NCI-H2171 (cell line): Measurements from ENCODE around the gene ERO1B.

ENCODE experiments used
- DNase-seq: peaks from one replicate; lab custom pipeline; 2025; lab: John Stamatoyannopoulos, UW

The ERO1B gene

DNA sequence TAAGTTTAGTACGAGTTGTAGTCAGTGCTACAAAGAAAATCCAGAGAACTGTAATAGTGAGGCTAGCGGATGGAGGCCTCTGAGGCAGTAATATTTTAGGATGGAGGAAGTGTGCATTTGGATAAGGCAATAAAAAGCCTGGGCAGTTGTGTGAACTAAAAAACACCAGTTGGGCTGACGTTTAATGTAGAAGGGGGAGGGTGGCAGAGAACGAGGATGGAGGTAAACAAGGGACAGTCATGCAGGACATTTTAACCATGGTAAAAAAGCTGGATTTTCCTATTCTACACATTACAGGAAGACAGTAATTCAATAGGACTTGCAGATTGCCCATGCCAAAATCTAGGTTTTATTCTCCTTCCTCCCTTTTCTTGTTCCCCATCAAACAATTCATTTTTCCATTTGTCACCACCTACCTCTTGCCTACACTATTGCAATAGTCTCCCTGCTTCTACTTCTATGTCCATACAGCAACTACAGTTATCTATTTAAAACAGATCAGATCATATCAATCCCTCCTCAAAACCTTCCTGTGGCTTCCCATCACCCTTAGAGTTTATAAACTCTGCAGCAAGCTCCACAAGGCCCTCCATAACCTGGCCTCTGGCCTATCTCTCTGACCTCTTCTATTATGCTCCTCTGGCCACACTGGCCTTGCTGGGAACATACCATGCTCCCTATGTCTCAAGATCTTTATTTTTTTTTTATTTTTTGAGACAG, 27.7 kb downstream of the ERO1B start:
- no peak for DNase-seq

- DNase-seq, result no peak
Observed at GRCh38 chr1:236253119-236253518, 28.6 kb downstream of the ERO1B start.

GRCh38 chr1:236251587-236251986, 30.2 kb downstream of the ERO1B start:
- no peak for DNase-seq

GRCh38 chr1:236247286-236247685, 34.5 kb downstream of the ERO1B start:
- DNase-seq, result no peak

DNA sequence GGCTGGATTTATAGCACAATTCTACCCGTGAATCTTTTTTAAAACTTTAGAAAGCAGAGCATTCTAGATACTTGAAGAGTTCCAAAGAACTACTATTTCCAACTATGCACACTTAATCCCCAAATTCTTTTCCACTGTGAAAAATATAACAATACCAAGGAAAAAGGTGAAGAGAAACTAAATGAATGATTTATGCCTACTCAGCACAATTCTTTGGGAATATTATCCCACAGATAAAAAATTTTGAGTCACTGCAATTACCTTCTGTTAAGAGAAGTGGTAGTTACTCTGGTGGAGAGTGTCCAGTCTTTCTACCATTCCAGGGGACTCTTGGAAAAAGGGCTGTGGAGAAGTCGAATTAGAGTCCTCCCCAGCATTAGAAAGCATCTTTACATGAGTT, 39.2 kb downstream of the ERO1B start:
- no peak for DNase-seq

DNA sequence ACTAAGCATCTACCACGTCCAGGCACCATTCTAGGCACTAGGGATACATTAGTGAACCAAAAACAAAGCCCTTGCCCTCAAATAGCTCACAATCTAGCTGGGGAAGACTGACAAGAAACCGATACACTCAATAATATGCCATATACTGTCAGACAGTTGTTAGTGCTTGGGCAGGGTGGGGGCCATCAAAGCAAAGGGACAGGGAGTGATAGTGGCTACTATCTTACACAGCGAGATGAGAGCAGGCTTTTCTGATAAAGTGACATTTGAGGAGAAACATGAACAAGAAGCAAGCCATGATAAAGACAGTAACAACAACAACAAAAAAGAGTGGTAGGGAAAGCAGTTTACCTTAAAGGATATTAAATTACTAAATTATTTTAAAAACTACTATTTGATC, 41.1 kb downstream of the ERO1B start:
- no peak for DNase-seq

- DNase-seq, result no peak
Observed at GRCh38 chr1:236239092-236239585, 42.6 kb downstream of the ERO1B start.

DNA sequence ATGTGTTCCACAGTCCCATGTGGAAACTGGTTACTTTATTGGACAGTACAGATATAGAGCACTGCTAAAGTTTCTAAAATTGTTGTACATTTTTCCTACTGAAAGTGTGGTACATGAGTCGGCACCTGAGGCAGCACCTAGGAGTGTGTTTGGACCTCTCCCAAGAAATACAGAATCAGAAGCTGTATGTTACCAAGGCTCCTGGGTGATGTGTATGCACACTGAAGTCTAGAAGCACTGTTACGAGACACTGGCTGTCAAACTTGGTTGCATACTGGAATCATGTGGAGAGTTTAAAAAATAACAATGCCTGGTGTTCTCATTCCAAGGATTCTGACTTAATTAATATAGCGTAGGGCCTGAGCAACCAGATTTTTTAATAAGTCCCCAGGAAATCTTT, 46.6 kb downstream of the ERO1B start:
- no peak for DNase-seq

DNA sequence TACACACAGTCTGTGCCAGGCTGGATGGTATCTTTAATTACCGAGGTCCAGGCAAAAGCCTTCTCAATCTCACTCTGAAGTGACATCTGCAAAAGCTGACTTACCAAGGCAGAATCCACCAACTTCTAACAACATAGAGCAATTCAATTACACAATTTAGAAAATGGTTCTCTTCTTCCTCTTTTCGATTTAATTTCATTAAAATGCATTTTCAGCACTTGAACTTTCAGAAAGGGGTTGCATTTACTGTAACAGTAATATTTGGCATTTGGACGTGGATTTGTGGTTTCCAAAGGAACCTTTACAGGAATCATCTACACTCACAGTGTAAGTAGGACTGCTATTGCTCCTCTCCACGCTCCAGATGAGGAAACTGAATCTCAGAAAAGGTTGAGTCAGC, 53.3 kb downstream of the ERO1B start:
- no peak for DNase-seq

GRCh38 chr1:236222632-236223031, 59.1 kb downstream of the ERO1B start:
- no peak for DNase-seq

DNA sequence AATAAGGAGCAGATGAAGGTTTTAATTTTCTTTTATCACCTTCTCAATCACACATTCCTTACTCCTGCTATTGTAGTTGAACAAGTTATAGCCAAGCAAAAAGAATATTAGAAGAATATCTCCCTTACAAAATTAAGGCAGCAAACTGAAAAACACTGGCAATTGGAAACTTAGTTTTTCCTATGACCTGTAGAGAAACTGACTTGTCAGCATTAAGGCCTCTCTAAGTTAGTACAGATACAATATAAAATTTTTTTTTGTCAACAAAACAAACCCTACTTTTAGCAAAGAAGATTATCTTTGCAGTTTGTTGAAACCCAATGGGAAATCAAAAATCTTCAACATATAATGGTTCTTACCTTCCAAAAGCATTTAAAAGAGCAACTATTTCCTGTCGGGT, 61.3 kb downstream of the ERO1B start:
- DNase-seq, result no peak

DNA sequence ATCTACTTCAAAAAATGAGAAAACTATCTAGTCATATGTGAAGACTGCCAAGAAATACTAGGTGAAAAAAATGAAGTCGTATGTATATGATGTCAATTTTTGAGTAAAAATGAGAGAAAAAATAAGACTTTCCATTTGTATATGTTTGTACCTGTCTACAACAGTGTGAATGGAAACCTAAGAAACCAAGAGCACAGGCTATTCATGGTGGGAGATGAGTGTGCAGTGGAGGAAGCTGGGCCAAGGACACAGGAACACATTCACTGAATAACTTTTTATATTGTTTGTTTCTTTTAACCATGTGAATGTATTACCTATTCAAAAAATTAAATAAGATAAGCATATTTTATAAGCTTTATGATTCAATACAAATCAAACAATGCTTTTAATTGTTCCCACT, 67.0 kb downstream of the ERO1B start:
- no peak for DNase-seq

GRCh38 chr1:236213534-236213933, 68.2 kb downstream of the ERO1B start:
- no peak for DNase-seq

DNA sequence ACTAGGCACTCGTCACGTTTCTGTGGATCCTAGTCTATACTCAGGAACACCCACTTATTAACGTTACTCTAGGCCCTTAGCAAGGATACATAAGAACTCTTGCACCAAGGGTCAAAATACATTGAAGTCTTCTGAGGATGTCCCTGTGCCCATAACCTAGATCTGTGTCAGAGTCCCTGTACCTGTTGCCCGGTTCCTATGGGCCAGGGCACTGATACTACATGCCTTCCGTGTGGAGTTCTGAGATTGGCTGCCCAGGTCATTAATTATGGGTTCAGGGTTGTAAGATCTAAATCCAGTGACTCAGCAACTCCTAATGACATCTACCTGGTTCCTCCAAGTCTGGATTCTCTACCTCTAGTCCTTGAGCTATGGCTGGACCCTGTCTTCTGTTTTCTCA, 69.9 kb downstream of the ERO1B start:
- DNase-seq, result no peak

- DNase-seq, result no peak
Observed at GRCh38 chr1:236209713-236210112, 72.0 kb downstream of the ERO1B start.

GRCh38 chr1:236209185-236209584, 72.6 kb downstream of the ERO1B start:
- no peak for DNase-seq

DNA sequence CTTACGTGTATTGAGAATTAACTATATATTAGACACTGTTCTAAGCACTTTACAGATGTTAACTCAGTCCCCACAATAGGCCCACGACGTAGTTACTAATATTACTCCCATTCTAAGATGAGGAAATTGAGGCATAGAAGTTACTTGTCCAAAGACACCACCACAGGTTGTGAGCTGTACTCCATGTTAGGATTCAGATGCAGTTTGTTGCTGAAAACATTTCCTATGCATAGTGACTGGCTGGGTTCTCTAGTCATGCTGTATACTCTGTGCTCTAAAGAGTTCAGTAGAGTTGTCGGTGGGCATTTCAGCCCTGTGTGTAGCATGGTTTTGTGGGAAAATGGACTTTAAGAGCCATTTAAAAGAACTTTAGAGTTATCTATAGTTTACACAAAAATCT, 74.2 kb downstream of the ERO1B start:
- no peak for DNase-seq

DNA sequence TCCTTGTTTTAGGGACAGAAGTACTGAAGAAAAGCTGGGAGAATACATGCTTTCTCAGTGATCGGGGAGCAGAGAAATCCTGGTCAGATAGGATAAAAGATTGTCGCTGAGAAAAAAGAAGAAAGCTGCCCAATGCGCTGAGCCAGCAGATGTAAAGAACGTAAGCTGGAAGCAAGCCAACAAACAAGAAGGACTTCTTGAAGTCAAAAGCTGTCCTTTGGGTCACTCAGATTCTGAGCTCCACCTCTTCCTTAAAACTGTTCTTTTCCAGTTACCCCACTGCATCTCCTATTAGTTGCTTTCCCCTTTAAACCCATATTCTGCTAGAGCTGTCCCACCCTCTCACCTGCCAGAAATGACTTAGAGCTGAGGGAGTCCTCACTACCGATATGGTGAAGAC, 74.6 kb downstream of the ERO1B start:
- DNase-seq, result no peak

GRCh38 chr1:236206548-236206947, 75.2 kb downstream of the ERO1B start:
- DNase-seq, result no peak

GRCh38 chr1:236204656-236205055, 77.1 kb downstream of the ERO1B start:
- DNase-seq, result no peak

DNA sequence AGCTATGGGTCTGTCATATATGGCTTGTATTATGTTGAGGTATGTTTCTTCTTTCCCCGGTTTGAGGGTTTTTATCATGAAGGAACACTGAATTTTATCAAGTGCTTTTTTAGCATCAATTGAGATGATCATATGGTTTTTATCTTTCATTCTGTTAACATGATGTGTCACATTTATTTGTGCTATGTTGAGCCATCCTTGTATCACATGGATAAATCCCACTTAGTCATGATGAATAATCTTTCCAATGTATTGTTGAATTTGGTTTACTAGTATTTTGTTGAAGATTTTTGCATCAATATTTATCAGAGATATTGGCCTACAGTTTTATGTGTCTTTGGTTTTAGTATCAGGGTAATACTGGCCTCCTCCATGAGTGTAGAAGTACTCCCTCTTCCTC, 77.7 kb downstream of the ERO1B start:
- no peak for DNase-seq

DNA sequence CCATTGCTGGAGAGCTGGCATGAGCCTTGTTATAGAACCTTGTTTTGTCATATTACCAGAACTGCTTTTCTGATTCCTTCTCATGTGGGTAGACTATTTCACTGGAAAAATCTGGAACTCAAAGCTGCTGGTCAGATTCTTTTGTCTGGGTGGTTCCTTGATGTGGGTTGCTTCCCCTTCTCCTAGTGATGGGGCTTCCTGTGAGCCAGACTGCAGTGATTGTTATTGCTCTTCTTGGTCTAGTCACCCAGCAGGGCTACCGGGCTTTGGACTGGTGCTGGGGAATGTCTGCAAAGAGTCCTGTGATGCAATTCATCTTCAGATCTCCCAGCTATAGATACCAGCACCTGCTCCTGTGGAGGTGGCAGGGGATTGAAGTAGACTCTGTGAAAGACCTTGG, 80.0 kb downstream of the ERO1B start:
- DNase-seq, result no peak

DNA sequence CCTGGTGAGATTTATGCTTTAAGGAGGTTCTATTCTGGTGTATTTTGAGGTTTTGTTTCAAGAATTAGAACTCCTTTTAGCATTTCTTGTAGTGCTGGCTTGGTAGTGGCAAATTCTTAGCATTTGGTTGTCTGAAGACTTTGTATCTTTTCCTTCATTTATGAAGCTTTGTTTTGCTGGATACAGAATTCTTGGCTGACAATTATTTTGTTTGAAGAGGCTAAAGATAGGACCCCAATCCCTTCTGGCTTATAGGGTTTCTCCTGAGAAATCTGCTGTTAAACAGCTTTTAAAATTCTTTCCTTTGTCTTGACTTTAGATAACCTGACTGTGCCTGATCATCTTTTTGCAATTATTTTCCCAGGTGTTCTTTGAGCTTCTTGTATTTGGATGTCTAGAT, 80.8 kb downstream of the ERO1B start:
- no peak for DNase-seq

- no peak for DNase-seq
Observed at GRCh38 chr1:236193184-236193583, 88.6 kb downstream of the ERO1B start.
